Cardiac fibroblast (primary cell): ENCODE measurements around the gene UHRF2.
A peak's percentile ranks its signal among the peaks of the same experiment; 100 is the strongest.

Experiments
- DNase-seq, 2 donors: peaks; one replicate each; pipeline versions ENCODE4 v3.0.0 to v3.0.0-alpha.2; 2010; ENCODE audit warnings: low read depth in 2 of 2
- H3K4me3 ChIP-seq, 2 donors: replicated peaks in 1 of 2; 1 replicate in 1 of 2; 2 replicates in 1 of 2; pipeline ENCODE4 v1.5.1; 2011; ENCODE audit warnings: low read depth in 2 of 2, low read length in 2 of 2, mild to moderate bottlenecking in 2 of 2, moderate library complexity in 1 of 2
- CTCF ChIP-seq: IDR thresholded peaks from one replicate; pipeline ENCODE4 v1.5.1; 2011; ENCODE audit warnings: low read depth, mild to moderate bottlenecking, low read length, inconsistent platforms

UHRF2 gene

GRCh38 chr9:6552033-6552432 lies 139.0 kb downstream of the UHRF2 start:
- TF ChIP-seq CTCF, result peak; percentile 48
- H3K4me3 ChIP-seq, result no peak overlapping the region
- DNase-seq, result peak; percentile 62 to 75

DNA sequence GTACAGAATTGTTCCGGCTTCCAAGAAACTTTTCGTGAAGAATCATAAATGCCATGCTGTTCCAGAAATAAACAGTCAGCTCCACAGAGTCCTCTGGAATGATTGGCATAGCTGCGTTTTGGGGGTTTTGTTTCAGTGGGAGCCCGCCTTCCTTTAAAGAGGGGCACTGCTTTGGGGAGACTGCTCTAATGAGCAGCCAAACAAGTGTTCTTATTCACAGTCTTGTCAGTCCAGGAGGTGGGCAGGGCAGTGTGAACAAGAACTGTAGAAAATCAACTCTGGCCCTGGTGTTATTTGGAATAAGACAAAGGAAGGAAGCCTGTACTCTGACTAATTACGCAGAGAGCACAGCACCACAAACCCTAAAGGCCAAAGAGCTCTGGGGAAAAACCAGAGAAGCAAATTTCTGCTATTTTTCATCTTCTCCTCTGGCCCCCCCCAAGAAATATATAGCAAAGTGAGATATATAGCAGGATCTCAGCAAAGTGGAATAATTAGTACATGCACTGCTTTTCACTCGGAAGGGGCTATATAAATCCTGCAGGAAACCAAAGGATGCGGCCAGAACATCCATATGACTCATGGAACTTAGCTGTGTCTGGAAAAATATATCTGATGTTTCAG lies 139.6 kb downstream of the UHRF2 start:
- peak; percentile 58 to 68 for DNase-seq
- no peak for TF ChIP-seq CTCF
- H3K4me3 ChIP-seq, result no peak overlapping the region

- H3K4me3 ChIP-seq, result no peak overlapping the region
- no peak for TF ChIP-seq CTCF
- DNase-seq, result no peak
Observed at GRCh38 chr9:6553866-6554265, 140.9 kb downstream of the UHRF2 start.
